Hindlimb muscle (tissue), 1 donor: ENCODE data around the gene ATP2B3. TPM values are rescaled to one million over a fixed set of nuclear protein-coding genes. Genes with fewer than 3 reads are reported as not detected.

ENCODE experiments used
- DNase-seq: peaks from one replicate; pipeline ENCODE4 v3.0.0-alpha.2; 2013
- polyA plus RNA-seq: library from polyadenylated mRNA; unstranded; fragments of 120-200 nt; gene quantifications from one replicate; pipeline ENCODE4 v1.2.1, GENCODE V29; 2013; ENCODE audit not compliant: insufficient read length

Gene ATP2B3
- polyA plus RNA-seq, 1 donor = 0.36 TPM

GRCh38 chrX:153538424-153538823 is 21.0 kb downstream of the ATP2B3 start:
- DNase-seq = no peak

GRCh38 chrX:153539171-153539978 is 21.9 kb downstream of the ATP2B3 start:
- DNase-seq = peak; percentile 41

GRCh38 chrX:153539979-153540358 is 22.5 kb downstream of the ATP2B3 start:
- DNase-seq = no peak

GRCh38 chrX:153544727-153545126 is 27.3 kb downstream of the ATP2B3 start:
- no peak for DNase-seq

DNA sequence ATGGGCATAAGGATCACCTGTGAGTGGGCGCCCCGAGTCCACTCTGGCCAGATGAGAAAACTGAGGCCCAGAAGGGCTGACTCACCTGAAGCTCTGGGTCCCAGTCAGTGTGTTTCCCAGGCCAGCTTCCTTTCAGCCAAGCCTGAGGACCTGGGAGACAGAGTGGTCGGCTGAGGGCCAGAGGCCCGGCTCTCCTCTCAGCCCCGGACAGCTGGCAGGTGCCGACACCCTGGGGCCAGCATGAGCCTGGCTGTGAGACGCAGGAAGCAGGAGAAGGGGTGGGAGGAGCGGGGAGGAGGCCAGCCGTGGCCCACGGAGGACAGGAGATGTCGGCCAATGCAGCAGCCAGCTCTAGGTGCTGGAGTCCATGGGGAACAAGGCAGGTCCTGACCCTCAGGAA is 28.9 kb downstream of the ATP2B3 start:
- no peak for DNase-seq

GRCh38 chrX:153547195-153547594 is 29.8 kb downstream of the ATP2B3 start:
- DNase-seq = no peak

- DNase-seq = no peak
Measured at GRCh38 chrX:153549231-153549630, 31.8 kb downstream of the ATP2B3 start.

- DNase-seq = no peak
Measured at GRCh38 chrX:153549807-153550206, 32.4 kb downstream of the ATP2B3 start.

DNA sequence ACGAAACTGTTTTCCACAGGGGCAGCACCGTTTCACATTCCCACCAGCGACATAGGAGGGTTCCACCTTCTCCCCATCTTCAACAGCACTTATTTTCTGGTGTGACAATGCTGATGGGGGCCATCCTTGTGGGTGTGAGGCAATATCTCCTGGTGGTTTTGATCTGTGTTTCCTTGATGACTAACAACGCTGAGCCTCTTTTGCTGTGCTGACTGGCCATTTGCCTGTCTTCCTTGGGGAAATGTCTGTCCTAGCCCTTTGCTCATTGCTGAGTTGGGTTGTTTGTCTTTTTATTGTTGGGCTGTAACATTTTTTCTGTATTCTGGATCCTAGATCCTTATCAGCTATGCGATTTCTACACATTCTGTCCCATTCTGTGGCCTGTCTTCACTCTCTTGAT is 33.7 kb downstream of the ATP2B3 start:
- no peak for DNase-seq

DNA sequence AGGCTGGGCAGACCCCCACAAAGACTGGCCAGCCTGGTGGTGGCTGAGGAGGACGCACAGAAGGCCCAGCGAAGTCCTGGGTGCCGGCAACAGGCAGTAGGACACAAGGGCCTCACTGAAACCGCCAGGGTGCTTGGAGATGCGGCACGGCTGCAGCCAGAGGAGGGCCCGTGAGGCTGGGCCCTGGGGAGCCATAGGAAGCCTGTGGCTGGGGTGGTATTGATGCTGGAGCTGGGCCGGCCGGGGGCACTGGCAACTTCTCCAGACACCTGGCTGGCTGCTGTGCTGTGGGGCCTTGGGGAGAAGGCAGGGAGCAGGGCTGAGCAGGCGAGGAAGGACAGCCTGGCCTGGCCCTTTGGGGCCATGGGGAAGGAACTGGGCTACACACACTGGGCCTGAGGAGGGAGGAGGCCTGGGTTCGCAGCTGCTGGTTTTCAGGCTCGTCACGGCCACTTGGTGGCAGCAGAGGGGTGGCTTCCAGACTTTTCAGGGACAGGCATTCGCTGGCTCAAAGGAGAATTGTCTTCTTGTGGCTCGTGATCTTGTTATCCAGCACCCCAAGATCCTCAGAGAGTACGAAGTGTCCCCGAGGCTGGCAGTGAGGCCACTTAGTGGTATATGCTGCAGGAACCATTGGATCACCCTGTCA is 37.2 kb downstream of the ATP2B3 start:
- peak; percentile 58 for DNase-seq

DNA sequence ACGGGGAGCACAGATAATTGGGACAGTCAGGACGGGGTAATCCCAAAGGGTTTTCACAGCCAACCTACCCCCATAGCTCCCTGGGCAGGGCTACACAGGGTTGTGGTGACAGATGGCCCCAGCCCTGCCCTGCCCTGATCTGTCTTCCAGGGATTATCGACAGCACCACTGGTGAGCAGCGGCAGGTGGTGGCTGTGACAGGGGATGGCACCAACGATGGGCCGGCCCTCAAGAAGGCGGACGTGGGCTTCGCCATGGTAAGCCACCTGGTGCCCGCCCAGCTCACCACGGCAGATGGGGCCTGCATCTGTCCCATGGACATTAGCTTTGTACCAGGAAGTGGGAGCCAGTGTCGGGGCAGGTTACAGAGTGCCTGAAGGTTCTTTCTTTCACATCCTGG is 39.3 kb downstream of the ATP2B3 start:
- no peak for DNase-seq

DNA sequence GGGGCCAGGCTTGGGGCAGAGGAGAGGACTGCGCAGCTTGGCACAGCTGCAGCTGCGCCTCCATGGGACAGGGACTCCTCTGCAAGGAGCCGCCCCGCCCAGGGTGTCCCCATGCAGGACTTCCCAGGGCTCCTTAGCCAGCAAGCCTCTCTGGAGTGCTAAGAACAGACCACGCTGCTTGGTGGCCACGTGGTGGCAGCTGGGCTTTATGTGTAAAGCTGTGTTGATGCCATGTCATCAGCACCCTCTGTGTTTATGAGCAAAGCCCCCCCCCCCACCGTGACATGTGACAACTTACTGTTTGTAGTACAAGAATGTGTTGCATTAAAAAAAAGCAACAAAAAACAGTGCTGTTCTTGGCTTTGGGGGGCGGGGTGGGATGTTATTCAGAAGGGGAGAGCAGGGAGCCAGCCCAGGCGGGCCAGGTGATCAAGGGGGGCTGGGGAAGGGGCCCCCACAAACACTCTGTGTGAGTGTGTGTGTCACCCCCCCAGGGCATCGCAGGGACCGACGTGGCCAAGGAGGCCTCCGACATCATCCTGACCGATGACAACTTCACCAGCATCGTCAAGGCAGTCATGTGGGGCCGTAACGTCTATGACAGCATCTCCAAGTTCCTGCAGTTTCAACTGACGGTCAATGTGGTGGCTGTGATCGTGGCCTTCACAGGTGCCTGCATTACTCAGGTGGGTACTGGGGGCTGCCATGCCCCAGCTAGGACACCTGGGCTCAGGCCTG is 40.3 kb downstream of the ATP2B3 start:
- DNase-seq = no peak

DNA sequence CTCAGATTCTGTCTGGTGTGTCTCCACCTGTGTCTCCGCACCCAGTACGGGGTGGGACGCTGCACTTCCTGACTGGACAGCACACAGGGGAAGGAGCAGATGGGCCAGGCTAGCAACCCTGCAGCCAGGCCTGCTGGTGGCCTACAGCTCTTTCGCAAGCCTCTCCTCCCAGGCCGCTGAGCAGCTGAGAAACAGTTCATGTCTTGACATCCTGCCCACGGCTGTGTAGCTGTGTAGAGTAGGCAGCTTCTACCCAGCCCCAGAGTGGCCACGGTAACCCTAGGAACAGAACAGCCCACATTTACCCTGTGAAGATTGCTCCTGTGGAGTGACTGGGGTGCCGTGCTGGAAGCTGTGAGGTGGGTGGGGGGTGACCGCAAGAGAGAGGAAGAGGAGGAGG is 42.6 kb downstream of the ATP2B3 start:
- DNase-seq = no peak

DNA sequence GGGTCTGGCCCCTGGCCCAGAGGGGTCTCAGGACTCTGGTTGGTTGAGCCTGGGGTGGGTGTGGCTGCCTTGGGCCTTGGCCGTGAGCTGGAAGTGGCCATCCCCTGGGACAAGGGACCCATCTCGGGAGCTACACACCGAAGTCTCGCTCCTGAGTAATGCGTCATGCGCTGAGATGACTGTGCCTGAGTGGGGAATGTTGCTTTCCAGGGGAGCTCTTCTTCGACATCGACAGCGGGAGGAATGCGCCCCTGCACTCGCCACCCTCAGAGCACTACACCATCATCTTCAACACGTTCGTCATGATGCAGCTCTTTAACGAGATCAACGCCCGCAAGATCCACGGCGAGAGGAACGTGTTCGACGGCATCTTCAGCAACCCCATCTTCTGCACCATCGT is 43.0 kb downstream of the ATP2B3 start:
- no peak for DNase-seq

DNA sequence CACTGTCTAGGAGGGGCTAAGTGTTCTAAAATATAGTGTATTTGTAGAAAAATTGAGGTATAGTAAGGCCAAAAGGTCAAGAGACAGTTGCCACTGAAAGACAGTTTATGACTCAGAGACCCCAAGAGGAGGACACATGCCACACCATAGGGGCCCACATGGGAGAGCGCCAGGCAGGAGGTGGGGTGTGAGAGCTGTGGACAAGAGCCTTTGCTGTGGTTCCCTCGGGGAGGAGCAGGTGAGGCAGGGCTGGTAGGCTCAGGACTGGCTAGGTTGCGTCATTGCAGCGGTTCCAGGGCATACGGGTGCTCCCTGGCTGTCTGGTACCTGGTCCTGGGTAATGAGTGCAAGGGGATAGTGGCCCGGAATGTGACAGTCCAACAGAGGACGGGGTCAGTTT is 43.9 kb downstream of the ATP2B3 start:
- DNase-seq = no peak

DNA sequence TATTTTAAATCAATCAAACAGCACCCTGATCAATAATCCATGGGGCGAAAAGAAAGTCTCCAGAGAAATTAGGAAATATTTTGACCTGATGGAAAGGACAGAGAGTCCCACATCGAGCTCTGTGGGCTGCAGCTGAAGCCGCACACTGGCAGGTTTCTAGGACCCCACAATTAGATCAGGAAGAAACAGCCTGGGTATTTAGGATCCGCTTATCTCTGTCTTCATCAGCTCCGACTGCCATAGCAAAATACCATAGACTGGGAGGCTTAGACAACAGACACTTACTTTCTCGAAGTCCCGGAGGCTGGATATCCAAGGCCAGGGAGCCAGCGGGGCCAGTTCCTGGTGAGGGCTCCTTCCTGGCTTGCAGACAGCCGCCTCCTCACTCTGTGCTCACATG is 45.1 kb downstream of the ATP2B3 start:
- no peak for DNase-seq

GRCh38 chrX:153564047-153564606 is 46.7 kb downstream of the ATP2B3 start:
- DNase-seq = no peak

DNA sequence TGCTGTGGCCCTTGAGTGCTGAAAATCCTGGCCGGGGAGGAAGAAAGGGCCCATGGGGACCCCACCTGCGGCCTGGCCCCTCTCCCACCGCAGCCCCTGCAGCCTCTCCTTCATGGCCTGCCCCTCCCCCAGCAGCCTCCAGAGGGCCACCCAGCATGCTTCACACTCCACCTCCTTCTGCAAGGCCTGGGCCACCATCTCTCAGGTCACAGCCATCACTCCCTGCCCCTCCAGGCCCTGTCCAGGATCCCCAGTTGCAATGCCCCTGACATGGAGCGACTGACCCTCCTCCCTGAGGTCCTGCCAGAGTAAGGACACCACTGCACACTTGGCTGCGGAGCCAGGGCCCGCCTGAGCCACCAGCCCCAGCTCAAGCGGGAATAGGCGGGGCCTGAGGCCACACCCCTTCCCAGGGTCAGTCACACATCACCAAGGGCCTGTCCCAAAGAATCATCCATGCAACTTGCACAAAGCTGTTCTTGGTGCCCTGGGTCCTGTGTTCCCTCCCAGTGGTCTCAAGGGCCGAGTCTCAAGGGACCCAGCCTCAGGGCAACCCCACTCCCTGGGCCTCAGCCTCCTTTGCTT is 48.6 kb downstream of the ATP2B3 start:
- DNase-seq = no peak

GRCh38 chrX:153568451-153569011 is 51.1 kb downstream of the ATP2B3 start:
- no peak for DNase-seq

DNA sequence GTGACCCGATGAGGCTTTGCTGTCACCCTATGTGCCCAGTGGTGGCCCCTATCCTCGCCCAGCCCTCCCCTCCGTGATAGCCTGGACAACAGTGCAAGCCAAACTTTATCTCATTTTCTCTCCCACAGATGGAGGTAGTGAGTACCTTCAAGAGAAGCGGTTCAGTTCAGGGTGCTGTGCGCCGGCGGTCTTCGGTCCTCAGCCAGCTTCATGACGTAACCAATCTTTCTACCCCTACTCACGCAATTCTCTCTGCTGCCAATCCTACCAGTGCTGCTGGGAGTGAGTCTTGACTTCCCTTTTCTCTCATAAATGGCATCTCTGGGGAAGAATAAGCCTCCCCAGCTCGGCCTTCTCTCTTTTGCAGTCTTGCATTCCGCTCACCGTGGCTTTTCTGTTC is 52.0 kb downstream of the ATP2B3 start:
- no peak for DNase-seq

DNA sequence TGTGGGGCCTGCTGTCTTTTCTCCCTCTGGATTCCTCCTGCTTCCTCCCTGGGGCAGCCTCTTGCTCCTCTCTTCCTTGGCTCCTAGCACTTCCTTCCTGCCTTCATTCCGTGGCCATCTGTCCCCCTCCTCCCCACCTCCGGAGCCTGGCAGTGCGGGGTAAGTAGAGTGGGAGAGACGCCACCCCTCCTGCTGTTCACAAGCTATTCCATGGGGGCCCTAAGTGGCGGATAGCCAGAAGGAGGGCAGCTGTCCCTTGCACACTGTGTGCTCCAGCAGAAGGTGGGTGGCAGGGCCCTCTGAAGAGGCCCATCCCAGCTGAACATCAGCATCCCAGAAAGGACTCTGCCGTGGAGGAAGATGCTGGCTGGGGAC is 54.1 kb downstream of the ATP2B3 start:
- DNase-seq = no peak

DNA sequence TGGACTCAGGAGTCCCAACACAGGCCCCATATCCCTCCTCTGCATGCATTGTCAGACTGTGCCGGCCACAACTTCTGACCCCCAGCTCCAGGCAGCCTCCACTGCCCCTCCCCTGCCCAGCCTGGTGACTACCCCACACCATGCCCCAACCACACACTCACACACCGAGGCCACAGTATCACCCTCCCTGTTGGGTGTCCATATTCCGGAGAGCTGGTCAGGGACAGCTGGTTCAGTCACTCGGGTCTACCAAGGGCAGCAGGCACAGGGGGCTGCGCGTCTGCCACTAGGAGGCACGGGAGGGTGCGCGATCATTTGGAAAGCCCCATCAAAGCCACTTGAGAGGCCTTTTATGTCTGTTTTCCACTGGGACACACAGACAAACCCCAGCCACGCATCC is 55.2 kb downstream of the ATP2B3 start:
- no peak for DNase-seq

DNA sequence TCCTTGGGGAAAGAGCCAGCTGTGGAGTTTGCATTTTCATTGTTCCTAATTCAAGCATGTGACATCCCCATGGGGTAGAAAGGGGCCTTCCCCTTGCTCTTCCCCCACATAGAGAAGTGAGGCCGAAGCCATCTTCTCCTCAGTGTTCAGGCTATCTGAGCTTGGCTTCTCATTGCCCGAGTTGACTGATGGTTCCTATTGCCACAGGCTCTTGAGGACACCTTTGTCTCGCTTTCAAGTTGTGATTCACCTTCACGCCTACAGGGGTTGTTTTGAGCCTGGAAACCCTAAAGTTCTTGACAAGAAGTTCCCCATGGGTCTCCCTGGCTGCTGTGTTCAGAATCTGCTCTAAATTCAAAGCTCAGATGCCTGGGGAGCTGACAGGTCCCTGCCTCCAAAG is 56.5 kb downstream of the ATP2B3 start:
- DNase-seq = no peak
